Heart right ventricle (tissue), 16 donors: ENCODE data around the gene ASGR2. TPM values are rescaled to one million over a fixed set of nuclear protein-coding genes. Genes with fewer than 3 reads are reported as not detected.

ENCODE experiments used
- ATAC-seq, 8 donors: fragments of 200-7000 bp; cut with Tn5 transposase; one replicate each; pipeline ENCODE4 v1.9.1; 2020; ENCODE audit warnings: mild to moderate bottlenecking in 8 of 8, moderate library complexity in 8 of 8, moderate number of reproducible peaks in 1 of 8
- DNase-seq, 2 donors: peaks; one replicate each; pipeline ENCODE4 v3.0.0-alpha.2; 2020
- H3K27ac ChIP-seq, 10 donors: fragments of 200-600 bp; sonication (generic) in 2 of 10; one replicate each; pipeline versions ENCODE4 v1.5.0 to v1.8.0; 2020 to 2022; ENCODE audit warnings: mild to moderate bottlenecking in 3 of 10
- H3K27me3 ChIP-seq, 7 donors: fragments of 200-600 bp; one replicate each; pipeline ENCODE4 v1.8.0; 2021 to 2022; ENCODE audit warnings: mild to moderate bottlenecking in 2 of 7
- H3K36me3 ChIP-seq, 9 donors: fragments of 200-600 bp; sonication (generic) in 1 of 9; one replicate each; pipeline versions ENCODE4 v1.5.0 to v1.8.0; 2020 to 2022; ENCODE audit warnings: mild to moderate bottlenecking in 2 of 9
- H3K4me1 ChIP-seq, 9 donors: fragments of 200-600 bp; sonication (generic) in 1 of 9; one replicate each; pipeline versions ENCODE4 v1.5.0 to v1.8.0; 2020 to 2022; ENCODE audit warnings: mild to moderate bottlenecking in 4 of 9
- H3K4me3 ChIP-seq, 10 donors: fragments of 200-600 bp; sonication (generic) in 2 of 10; one replicate each; pipeline versions ENCODE4 v1.5.0 to v1.8.0; 2020 to 2022; ENCODE audit warnings: mild to moderate bottlenecking in 7 of 10, moderate library complexity in 2 of 10
- H3K9me3 ChIP-seq, 11 donors: fragments of 200-600 bp in 10 of 11; sonication (generic) in 2 of 11; one replicate each; pipeline versions ENCODE4 v1.5.0 to v1.8.0; 2013 to 2022; ENCODE audit warnings: mild to moderate bottlenecking in 2 of 11, control low read depth in 1 of 11, moderate library complexity in 1 of 11
- CTCF ChIP-seq, 9 donors: fragments of 200-600 bp; sonication (generic) in 2 of 9; IDR thresholded peaks; one replicate each; pipeline versions ENCODE4 v1.5.0 to v1.8.0; 2021 to 2022; ENCODE audit warnings: antibody characterized with exemption in 9 of 9, mild to moderate bottlenecking in 5 of 9, moderate library complexity in 1 of 9
- WGBS, 2 donors: extraction: QIAGEN DNeasy Blood & Tissue Kit; methylation state at CpG; one replicate each; pipeline ENCODE4 v1.1.7; 2013; ENCODE audit warnings: inconsistent platforms in 1 of 2; 5-methylcytosine and 5-hydroxymethylcytosine counted together
- intact Hi-C, 10 donors: fragments of 100-400 bp; cut with DNase I; formaldehyde crosslinking; loops; one replicate each; pipeline versions ENCODE4 v1.11.1 to v1.14.2; 2022
- polyA plus RNA-seq, 2 donors: library from polyadenylated mRNA; stranded (reverse); fragments of 200-250 nt; gene quantifications; one replicate each; pipeline ENCODE4 v1.2.3, GENCODE V29; 2013
- total RNA-seq, 10 donors: library from RNA; stranded (reverse); fragmentation: NEBNext Ultra II Directional in 3 of 10; extraction: Animal tissue kit (Norgen Biotek cat#: 25700) in 3 of 10; gene quantifications; one replicate each; pipeline versions ENCODE4 v1.2.1 to v1.2.4, GENCODE V29; 2021 to 2023
- donor health status: Arrhythmogenic right ventricular cardiomyopathy.
- donor health status: ischemic (EF 13 %, LVEDD 7.1; RV severe dilation, severe dysfunction).
- donor health status: healthy with polysubstance abuse.
- donor health status: DM: no; HTN: yes; CAD: no.
- donor health status: DM: no; HTN: no; CAD: no.
- donor health status: ischemic (EF 25% LVEDD 6.9; RV normal size, moderate dysfunction).
- donor health status: ischemic (EF 25% LVEDD 5.7; RV mildly dilated, moderate dysfunction).
- donor health status: healthy.
- donor health status: DM: yes; HTN: yes; CAD: no.
- donor health status: Ischemic cardiomyopathy.
- donor health status: ischemic (EF 35%, LVEDD 5.7; RV mildly dilated, moderate dysfunction).
- donor health status: nonischemic (EF 11% LVEDD 7.7; RV severe dilation, severe dysfunction).
- donor health status: DM: yes; HTN: yes; CAD: no.
- donor health status: PGD.
- donor health status: ischemic (EF 29% LVEDD 5.4; RV normal size, mild dysfunction).
- donor health status: nonischemic (EF 23%, LVEDD 6.1; RV moderate dilation, normal function).

The ASGR2 gene
- total and polyA plus RNA-seq, 12 donors, result 0.16 to 0.54 (median 0.33) TPM; not detected in 6

- Histone ChIP-seq H3K27ac (no peak overlapping the region), H3K27me3 (peaks cover 0 to 53% (median 26%) of the 10 kb centered on the region in 7 donors), H3K9me3 (no peaks in the 10 kb centered on the region), H3K36me3 (no peaks in the 10 kb centered on the region), H3K4me1 (peaks cover 0 to 3% (median 0%) of the 10 kb centered on the region in 9 donors), H3K4me3 (no peak overlapping the region)
- 87 to 94% methylated on average over 10 of the region's 10 CpGs for WGBS, 2 donors
- TF ChIP-seq CTCF (IDR thresholded peaks at IDR 0.05), result no peak
- DNase-seq, result no peak
- no peak for ATAC-seq
- intact Hi-C loops, result no loop called here
Measured at GRCh38 chr17:7108560-7108925, 6.1 kb downstream of the ASGR2 start.

- Histone ChIP-seq H3K9me3 (no peaks in the 10 kb centered on the region), H3K4me3 (no peak overlapping the region), H3K36me3 (no peaks in the 10 kb centered on the region), H3K4me1 (peaks cover 0 to 3% (median 0%) of the 10 kb centered on the region in 9 donors), H3K27ac (no peak overlapping the region), H3K27me3 (peaks cover 0 to 54% (median 32%) of the 10 kb centered on the region in 7 donors)
- intact Hi-C loops, result no loop called here
- DNase-seq, result no peak
- peak in 1 of 8 donors; percentile 15 for ATAC-seq
- no peak for TF ChIP-seq CTCF (IDR thresholded peaks at IDR 0.05)
- 80 to 81% methylated on average over 32 of the region's 32 CpGs for WGBS, 2 donors
Measured at GRCh38 chr17:7107795-7108559, 6.6 kb downstream of the ASGR2 start.

GRCh38 chr17:7107012-7107754 is 7.4 kb downstream of the ASGR2 start:
- DNase-seq (no peak), ATAC-seq (peak in 2 of 8 donors; percentile 19 to 34)
- Histone ChIP-seq H3K4me1 (peaks cover 0 to 3% (median 0%) of the 10 kb centered on the region in 9 donors), H3K27me3 (peaks cover 0 to 54% (median 39%) of the 10 kb centered on the region in 7 donors), H3K27ac (no peak overlapping the region), H3K4me3 (no peak overlapping the region), H3K9me3 (no peaks in the 10 kb centered on the region), H3K36me3 (no peaks in the 10 kb centered on the region)
- TF ChIP-seq CTCF (IDR thresholded peaks at IDR 0.05), result no peak
- intact Hi-C loops, result no loop called here
- 69 to 77% methylated on average over 19 to 20 of the region's 20 CpGs for WGBS, 2 donors

GRCh38 chr17:7102421-7102820 is 12.2 kb downstream of the ASGR2 start:
- no peak for TF ChIP-seq CTCF (IDR thresholded peaks at IDR 0.05)
- Histone ChIP-seq H3K4me3 (no peak overlapping the region), H3K4me1 (peaks cover 0 to 4% (median 0%) of the 10 kb centered on the region in 9 donors), H3K9me3 (no peaks in the 10 kb centered on the region), H3K36me3 (no peaks in the 10 kb centered on the region), H3K27me3 (peaks cover 0 to 39% (median 30%) of the 10 kb centered on the region in 7 donors), H3K27ac (no peak overlapping the region)
- intact Hi-C loops, result no loop called here
- 59 to 71% methylated on average over 6 of the region's 6 CpGs for WGBS, 2 donors
- DNase-seq (no peak), ATAC-seq (no peak)
